ENCODE data around the gene LIN7C.

DNA sequence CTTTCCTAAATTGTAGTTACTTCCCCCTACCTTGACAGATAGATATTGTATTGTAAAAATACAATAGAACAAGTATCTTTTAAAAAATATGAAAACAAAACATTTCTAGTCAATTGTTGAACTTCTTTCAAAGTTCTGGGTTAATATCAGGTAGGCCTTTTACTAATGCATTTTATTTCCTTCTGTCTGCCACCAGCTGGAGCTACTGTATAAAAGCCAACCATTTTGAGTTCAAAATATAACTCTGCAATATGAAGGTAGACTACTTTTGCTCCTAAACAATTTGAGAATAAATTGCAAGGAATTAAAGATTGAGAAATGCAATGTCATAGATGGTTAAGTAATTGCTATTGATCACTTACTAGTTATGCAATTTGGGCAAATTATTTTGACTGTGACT, 22.1 kb upstream of the LIN7C start:
- TF ChIP-seq, protein P1, sequence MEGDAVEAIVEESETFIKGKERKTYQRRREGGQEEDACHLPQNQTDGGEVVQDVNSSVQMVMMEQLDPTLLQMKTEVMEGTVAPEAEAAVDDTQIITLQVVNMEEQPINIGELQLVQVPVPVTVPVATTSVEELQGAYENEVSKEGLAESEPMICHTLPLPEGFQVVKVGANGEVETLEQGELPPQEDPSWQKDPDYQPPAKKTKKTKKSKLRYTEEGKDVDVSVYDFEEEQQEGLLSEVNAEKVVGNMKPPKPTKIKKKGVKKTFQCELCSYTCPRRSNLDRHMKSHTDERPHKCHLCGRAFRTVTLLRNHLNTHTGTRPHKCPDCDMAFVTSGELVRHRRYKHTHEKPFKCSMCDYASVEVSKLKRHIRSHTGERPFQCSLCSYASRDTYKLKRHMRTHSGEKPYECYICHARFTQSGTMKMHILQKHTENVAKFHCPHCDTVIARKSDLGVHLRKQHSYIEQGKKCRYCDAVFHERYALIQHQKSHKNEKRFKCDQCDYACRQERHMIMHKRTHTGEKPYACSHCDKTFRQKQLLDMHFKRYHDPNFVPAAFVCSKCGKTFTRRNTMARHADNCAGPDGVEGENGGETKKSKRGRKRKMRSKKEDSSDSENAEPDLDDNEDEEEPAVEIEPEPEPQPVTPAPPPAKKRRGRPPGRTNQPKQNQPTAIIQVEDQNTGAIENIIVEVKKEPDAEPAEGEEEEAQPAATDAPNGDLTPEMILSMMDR (IDR thresholded peaks at IDR 0.05): no peak
- no peak for TF ChIP-seq POLR2A (IDR thresholded peaks at IDR 0.05)
